Loucy (cell line): Measurements from ENCODE around the gene DPH3.
"Not testable (repeated sequence)": the region's sequence is repeated elsewhere in the genome, so short reads cannot be mapped to it uniquely, and the experiment has no call there.

Experiments used
- H2AFZ ChIP-seq: fragments of 200-600 bp; sonication (generic); 2 replicates; pipeline ENCODE4 v1.6.0; 2016; ENCODE audit warnings: antibody characterized with exemption, mild to moderate bottlenecking, low read length, moderate library complexity
- H3F3A ChIP-seq: fragments of 200-600 bp; 2 replicates; pipeline ENCODE4 v1.6.0; 2016; ENCODE audit warnings: antibody characterized with exemption, low read depth, mild to moderate bottlenecking
- H3K27me3 ChIP-seq: fragments of 200-600 bp; sonication (generic); 2 replicates; pipeline ENCODE4 v1.6.1; 2014; ENCODE audit warnings: low read length, mild to moderate bottlenecking; ENCODE audit not compliant: insufficient read depth, poor library complexity, severe bottlenecking
- H3K36me3 ChIP-seq: fragments of 200-600 bp; sonication (generic); 2 replicates; pipeline ENCODE4 v1.6.1; 2016; ENCODE audit warnings: low read length; ENCODE audit not compliant: insufficient read depth
- H3K4me1 ChIP-seq: fragments of 200-600 bp; sonication (generic); 2 replicates; pipeline ENCODE4 v1.5.1; 2014; ENCODE audit warnings: low read length, mild to moderate bottlenecking; ENCODE audit not compliant: insufficient read depth, poor library complexity, severe bottlenecking
- H3K4me2 ChIP-seq: fragments of 200-600 bp; sonication (generic); 2 replicates; pipeline ENCODE4 v1.6.0; 2014; ENCODE audit warnings: antibody characterized with exemption, low read length, low read depth, mild to moderate bottlenecking; ENCODE audit not compliant: poor library complexity, severe bottlenecking
- H3K4me3 ChIP-seq: fragments of 200-600 bp; sonication (generic); 2 replicates; pipeline ENCODE4 v1.5.1; 2014; ENCODE audit warnings: low read length, mild to moderate bottlenecking, mixed read lengths; ENCODE audit not compliant: poor library complexity, severe bottlenecking
- H3K79me2 ChIP-seq: fragments of 200-600 bp; sonication (generic); 2 replicates; pipeline ENCODE4 v1.6.1; 2014; ENCODE audit warnings: low read length; ENCODE audit not compliant: insufficient read depth
- H3K9ac ChIP-seq: fragments of 200-600 bp; sonication (generic); 2 replicates; pipeline ENCODE4 v1.6.0; 2014; ENCODE audit warnings: mild to moderate bottlenecking, low read depth, low read length, moderate library complexity; ENCODE audit not compliant: poor library complexity, severe bottlenecking
- H3K9me2 ChIP-seq: fragments of 200-600 bp; sonication (generic); replicated peaks from 2 replicates; pipeline ENCODE4 v1.6.1; 2016; ENCODE audit warnings: low read depth, low read length, mixed read lengths
- H3K9me3 ChIP-seq: fragments of 200-600 bp; sonication (generic); 2 replicates; pipeline ENCODE4 v1.6.1; 2014; ENCODE audit warnings: mild to moderate bottlenecking, antibody characterized with exemption, low read length, low read depth; ENCODE audit not compliant: insufficient read depth
- H4K20me1 ChIP-seq: fragments of 200-600 bp; sonication (generic); 2 replicates; pipeline ENCODE4 v1.6.0; 2014; ENCODE audit warnings: antibody characterized with exemption, low read length, mild to moderate bottlenecking; ENCODE audit not compliant: insufficient read depth, poor library complexity, severe bottlenecking
- CTCF ChIP-seq: fragments of 200-600 bp; sonication (generic); conservative IDR thresholded peaks from 2 replicates; pipeline ENCODE4 v1.5.1; 2014; ENCODE audit warnings: mild to moderate bottlenecking, antibody characterized with exemption, low read length
- EZH2phosphoT487 ChIP-seq: fragments of 200-600 bp; IDR thresholded peaks from 2 replicates; pipeline ENCODE4 v1.6.1; 2018; ENCODE audit warnings: antibody characterized with exemption, mild to moderate bottlenecking, moderate library complexity, borderline replicate concordance

DPH3 gene

GRCh38 chr3:16264708-16265454, at the start of gene DPH3, which contains the start of gene OXNAD1:
Gene DPH3 (minus strand): TSS chr3:16264943. CDS start chr3:16264876, 67 bp downstream.
Gene OXNAD1 (plus strand): TSS chr3:16265212. CDS start chr3:16270953, 5,741 bp downstream.
- H3K9ac ChIP-seq, result peak within 1 kb of the TSS; percentile 82
- H3F3A ChIP-seq, result no peaks in the 10 kb centered on the region
- no peaks in the 10 kb centered on the region for H3K9me2 ChIP-seq
- peak within 1 kb of the TSS; percentile 80 for H3K4me3 ChIP-seq
- H3K36me3 ChIP-seq, result peaks cover 3% of the 10 kb centered on the region; the same call in 1 of the 2 replicates
- H3K4me2 ChIP-seq, result peak within 1 kb of the TSS; percentile 97
- no peaks in the 10 kb centered on the region for H3K9me3 ChIP-seq
- H3K27me3 ChIP-seq, result no peaks in the 10 kb centered on the region
- TF ChIP-seq CTCF (no peak), EZH2phosphoT487 (no peak)
- peaks cover 64% of the 10 kb centered on the region for H3K79me2 ChIP-seq
- H3K4me1 ChIP-seq, result peaks cover 50% of the 10 kb centered on the region
- H4K20me1 ChIP-seq, result peaks cover 10% of the 10 kb centered on the region
- peak within 1 kb of the TSS; percentile 81 for H2AFZ ChIP-seq

DNA sequence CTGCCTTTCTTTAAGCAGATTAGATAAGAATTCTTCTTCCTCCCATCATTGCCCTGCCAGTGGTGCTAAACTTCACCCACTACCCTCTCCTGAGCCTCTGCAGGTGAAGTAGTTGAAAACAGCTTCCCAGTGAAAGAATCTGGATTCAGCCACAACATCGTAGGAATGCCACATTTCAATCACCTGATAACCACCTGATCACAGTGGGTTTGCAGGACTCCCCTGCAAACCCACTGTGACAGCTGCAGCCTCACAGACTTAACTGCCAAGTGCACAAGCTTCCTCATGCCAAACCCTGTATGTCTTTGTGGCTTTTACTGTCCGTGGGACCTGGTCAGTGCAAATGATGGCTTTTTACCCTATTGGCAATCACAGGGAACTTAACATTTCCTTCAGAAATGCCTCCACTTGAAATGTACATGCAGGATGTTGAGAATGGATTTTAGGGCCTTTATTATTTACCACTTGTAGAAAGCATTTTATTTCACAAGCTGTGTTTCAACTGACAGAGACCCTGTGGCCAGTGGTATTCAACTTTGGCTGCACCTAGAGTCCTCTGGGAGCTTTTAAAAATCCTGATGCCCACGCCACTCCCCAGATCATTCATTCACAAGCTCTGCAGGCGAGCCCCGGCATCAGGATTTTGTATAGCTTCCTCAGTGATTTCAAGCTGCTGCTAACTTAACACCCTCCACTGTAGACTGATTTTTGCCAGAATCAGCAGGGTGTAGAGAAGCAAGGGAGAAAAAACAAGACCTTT, 49.3 kb upstream of the DPH3 start:
- peak overlapping the region; percentile 33 for H3K4me2 ChIP-seq
- no peaks in the 10 kb centered on the region for H3K9me2 ChIP-seq
- H3K4me1 ChIP-seq, result peaks cover 51% of the 10 kb centered on the region
- H3K9ac ChIP-seq, result peak overlapping the region; percentile 11
- peaks cover 39% of the 10 kb centered on the region; the same call in 1 of the 2 replicates for H3K36me3 ChIP-seq
- no peaks in the 10 kb centered on the region for H3K9me3 ChIP-seq
- TF ChIP-seq CTCF (no peak), EZH2phosphoT487 (no peak)
- no peak overlapping the region for H3K4me3 ChIP-seq
- no peak overlapping the region for H2AFZ ChIP-seq
- peaks cover 14% of the 10 kb centered on the region for H3F3A ChIP-seq
- H4K20me1 ChIP-seq, result no peaks in the 10 kb centered on the region
- H3K27me3 ChIP-seq, result no peaks in the 10 kb centered on the region
- no peaks in the 10 kb centered on the region; the same call in 1 of the 2 replicates for H3K79me2 ChIP-seq

DNA sequence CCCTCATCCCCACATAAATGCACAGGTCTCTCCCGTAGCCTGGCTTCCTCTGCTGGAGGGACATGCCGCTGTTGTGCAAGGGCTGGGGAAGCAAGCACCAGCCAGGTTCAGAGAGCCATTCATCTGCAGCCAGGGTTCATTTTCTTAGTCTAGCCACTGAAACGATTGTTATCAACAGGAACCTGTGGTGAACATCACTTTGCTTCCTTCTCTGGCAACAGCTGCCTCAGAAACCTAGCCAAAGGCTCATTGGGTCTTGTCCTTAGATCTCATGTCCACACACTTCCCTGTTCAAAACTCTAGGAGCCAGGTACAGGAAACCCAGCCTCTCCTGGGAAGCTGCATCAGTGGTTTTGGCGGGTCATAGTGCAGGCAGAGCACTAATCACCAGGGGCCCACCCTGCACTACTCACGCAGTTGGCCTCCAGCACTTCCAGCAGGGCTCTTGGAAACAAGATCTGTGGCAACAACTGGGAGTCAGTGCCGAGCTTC, 47.3 kb upstream of the DPH3 start:
- peak overlapping the region; percentile 51 for H3K4me3 ChIP-seq
- no peaks in the 10 kb centered on the region for H3K9me3 ChIP-seq
- peaks cover 51% of the 10 kb centered on the region for H3K4me1 ChIP-seq
- H3K36me3 ChIP-seq, result peaks cover 19% of the 10 kb centered on the region; the same call in 1 of the 2 replicates
- no peaks in the 10 kb centered on the region for H3K9me2 ChIP-seq
- no peak overlapping the region for H2AFZ ChIP-seq
- no peaks in the 10 kb centered on the region for H3K79me2 ChIP-seq
- TF ChIP-seq CTCF, result no peak
- TF ChIP-seq EZH2phosphoT487, result no peak
- H3K4me2 ChIP-seq, result peak overlapping the region; percentile 83
- H3K9ac ChIP-seq, result peak overlapping the region; percentile 46
- peaks cover 14% of the 10 kb centered on the region for H3F3A ChIP-seq
- H3K27me3 ChIP-seq, result no peaks in the 10 kb centered on the region
- H4K20me1 ChIP-seq, result no peaks in the 10 kb centered on the region

- H3K9ac ChIP-seq, result peak overlapping the region; percentile 29
- H3K4me1 ChIP-seq, result peaks cover 51% of the 10 kb centered on the region
- H3K4me2 ChIP-seq, result peak overlapping the region; percentile 72
- H3K36me3 ChIP-seq, H4K20me1 ChIP-seq, H3K9me3 ChIP-seq, H3K27me3 ChIP-seq, H3K9me2 ChIP-seq, H3K79me2 ChIP-seq, H2AFZ ChIP-seq: not testable (repeated sequence)
- peaks cover 14% of the 10 kb centered on the region for H3F3A ChIP-seq
- H3K4me3 ChIP-seq, result peak overlapping the region; percentile 47
These were observed 45.7 kb upstream of the DPH3 start for GRCh38 chr3:16310486-16310885.
